Measurements from ENCODE around the gene TJP1.
A peak's percentile ranks its signal among the peaks of the same experiment; 100 is the strongest.
"Not testable (repeated sequence)": the region's sequence is repeated elsewhere in the genome, so short reads cannot be mapped to it uniquely, and the experiment has no call there.

The TJP1 gene

DNA sequence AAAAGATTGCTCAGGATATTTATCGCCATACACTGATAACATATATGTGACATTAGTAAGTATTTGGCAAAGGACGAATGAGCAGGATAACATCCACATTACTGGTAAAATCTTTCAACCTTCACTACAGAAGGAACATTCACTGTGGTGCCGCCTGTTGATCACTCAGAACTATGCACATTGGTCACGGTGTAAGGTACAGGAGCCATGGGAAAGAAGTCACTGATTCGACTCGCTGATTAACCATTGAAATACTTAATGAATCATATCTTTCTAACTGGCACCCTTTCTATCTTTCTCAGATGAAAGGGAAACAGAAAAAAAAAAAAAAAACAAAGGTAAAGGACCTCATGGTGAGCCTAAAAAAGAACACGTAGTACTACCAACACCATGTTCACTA lies 68.8 kb downstream of the TJP1 start:
- DNase-seq (ENCODE audit: low read depth): no peak

GRCh38 chr15:29750754-29751153 lies 71.5 kb downstream of the TJP1 start:
- no peak for DNase-seq (ENCODE audit: low read depth)

GRCh38 chr15:29749365-29750086 lies 72.7 kb downstream of the TJP1 start:
- no peak for DNase-seq (ENCODE audit: low read depth)

GRCh38 chr15:29747837-29748417 lies 74.3 kb downstream of the TJP1 start:
- DNase-seq (ENCODE audit: low read depth): no peak

DNA sequence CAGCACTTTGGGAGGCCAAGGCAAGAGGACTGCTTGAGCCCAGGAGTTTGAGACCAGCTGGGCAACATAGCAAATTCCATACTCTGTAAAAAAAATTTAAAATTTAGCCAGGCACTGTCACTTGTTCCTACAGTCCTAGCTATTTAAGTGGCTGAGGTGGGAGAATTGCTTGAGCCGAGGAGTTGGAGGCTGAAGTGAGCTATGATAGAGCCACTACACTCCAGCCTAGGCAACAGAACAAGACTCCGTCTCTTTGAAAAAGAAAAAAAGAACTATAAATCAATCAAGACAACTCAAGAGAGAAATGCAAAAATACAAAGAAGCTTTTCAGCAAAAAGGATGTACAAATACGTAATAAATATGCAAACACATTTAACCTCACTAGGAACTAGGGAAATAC lies 78.8 kb downstream of the TJP1 start:
- DNase-seq (ENCODE audit: low read depth): no peak

- DNase-seq (ENCODE audit: low read depth): no peak
Observed at GRCh38 chr15:29740692-29741311, 81.5 kb downstream of the TJP1 start.

GRCh38 chr15:29736744-29737020 lies 85.6 kb downstream of the TJP1 start:
- DNase-seq (ENCODE audit: low read depth): peak; percentile 53

GRCh38 chr15:29736012-29736743 lies 86.1 kb downstream of the TJP1 start:
- no peak for DNase-seq (ENCODE audit: low read depth)

- DNase-seq (ENCODE audit: low read depth): no peak
Observed at GRCh38 chr15:29734917-29735572, 87.2 kb downstream of the TJP1 start.

- DNase-seq (ENCODE audit: low read depth): no peak
Observed at GRCh38 chr15:29731865-29732264, 90.4 kb downstream of the TJP1 start.

- DNase-seq (ENCODE audit: low read depth): not testable (repeated sequence)
Observed at GRCh38 chr15:29730471-29730870, 91.8 kb downstream of the TJP1 start.

GRCh38 chr15:29728418-29728817 lies 93.8 kb downstream of the TJP1 start:
- DNase-seq (ENCODE audit: low read depth): no peak

- DNase-seq (ENCODE audit: low read depth): no peak
Observed at GRCh38 chr15:29727871-29728270, 94.4 kb downstream of the TJP1 start.

DNA sequence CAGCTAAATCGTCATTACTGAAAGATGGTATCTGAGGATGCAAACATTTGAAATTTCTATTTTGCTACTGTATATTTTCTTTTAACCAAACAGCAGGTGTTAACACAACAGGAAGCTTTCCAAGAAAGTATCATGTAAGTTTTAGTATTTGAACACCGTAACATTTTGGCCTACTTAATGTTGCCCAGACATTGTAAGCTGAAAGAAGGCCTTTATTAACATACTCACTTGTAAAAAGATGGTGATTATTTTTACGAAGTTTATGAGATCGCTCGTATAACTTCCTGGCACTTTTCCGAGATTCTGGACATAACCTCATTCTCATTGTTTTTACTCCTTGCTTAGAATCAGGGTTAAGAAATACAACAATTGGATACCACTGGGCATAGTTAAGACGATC lies 95.7 kb downstream of the TJP1 start:
- no peak for DNase-seq (ENCODE audit: low read depth)

- no peak for DNase-seq (ENCODE audit: low read depth)
Observed at GRCh38 chr15:29724026-29724425, 98.2 kb downstream of the TJP1 start.

DNA sequence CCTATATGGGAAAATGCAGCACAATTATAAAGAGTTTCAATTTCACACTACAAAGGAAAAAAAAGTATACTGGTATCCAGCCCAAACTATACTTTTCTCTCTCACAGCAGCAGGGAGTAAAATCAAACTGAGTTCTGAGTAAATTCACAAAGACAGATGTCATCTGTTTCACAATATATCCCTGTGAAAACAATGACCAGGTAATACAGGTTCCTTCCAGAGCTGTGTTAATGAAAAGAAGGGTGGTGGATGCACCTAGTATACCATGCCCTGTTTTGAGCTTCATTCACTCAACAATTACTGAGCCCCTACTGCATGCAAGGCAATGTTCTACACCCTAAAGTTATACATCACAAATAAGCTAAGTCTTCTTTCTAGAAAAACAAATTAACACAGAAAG lies 108.5 kb downstream of the TJP1 start:
- no peak for DNase-seq (ENCODE audit: low read depth)

DNA sequence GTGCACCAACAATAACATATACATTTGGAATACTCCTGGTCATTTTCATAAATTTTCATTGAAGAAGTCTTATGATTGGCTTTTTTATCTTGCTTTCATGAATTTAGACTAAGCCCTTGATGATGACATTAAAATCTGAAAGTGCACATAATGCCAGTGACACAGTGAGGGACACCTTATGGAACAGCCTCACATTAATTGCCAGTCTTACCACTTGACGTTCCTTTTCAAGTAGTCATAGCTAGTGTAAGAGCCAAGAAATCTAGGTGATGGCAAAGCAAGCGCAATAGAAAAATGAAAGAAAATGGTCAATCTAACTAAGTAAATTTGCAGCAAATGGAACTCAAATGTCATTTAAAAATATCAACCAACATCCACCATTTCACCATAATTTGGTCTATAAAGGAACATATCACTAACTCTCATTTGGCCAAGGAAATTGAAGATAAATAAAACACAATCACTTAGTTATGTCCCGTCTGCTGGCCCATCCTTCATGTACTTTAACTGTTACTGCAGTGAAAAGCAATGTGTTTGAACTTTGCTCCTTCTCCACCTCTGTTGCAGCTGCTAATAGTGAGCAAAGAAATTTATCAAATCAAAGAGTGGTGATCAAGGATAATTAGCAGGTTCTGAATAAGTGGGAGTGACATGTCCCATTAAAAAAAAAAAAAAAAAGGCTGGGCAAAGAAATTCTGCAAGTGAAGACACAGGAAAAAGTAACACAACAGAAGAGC lies 110.0 kb downstream of the TJP1 start:
- no peak for DNase-seq (ENCODE audit: low read depth)

- no peak for DNase-seq (ENCODE audit: low read depth)
Observed at GRCh38 chr15:29711531-29711930, 110.7 kb downstream of the TJP1 start.

DNA sequence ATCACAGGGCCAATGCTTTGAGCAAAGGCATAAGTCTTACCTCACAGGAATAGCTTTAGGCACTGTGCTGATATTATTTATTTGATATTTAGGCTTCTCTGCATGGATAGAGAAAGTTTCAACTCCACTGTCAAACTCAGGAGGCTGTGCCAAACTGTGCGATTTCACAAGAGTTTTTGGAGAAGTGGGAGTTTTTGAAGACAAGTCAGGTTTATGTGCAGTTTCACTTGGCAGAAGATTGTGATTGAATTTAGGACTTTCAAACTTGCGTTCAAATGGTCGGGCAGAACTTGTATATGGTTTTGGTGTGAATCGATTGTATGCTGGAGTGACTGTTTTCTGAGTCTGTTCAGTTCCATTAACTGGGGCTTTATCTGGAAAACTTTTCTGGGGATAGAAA lies 113.7 kb downstream of the TJP1 start:
- DNase-seq (ENCODE audit: low read depth): no peak

DNA sequence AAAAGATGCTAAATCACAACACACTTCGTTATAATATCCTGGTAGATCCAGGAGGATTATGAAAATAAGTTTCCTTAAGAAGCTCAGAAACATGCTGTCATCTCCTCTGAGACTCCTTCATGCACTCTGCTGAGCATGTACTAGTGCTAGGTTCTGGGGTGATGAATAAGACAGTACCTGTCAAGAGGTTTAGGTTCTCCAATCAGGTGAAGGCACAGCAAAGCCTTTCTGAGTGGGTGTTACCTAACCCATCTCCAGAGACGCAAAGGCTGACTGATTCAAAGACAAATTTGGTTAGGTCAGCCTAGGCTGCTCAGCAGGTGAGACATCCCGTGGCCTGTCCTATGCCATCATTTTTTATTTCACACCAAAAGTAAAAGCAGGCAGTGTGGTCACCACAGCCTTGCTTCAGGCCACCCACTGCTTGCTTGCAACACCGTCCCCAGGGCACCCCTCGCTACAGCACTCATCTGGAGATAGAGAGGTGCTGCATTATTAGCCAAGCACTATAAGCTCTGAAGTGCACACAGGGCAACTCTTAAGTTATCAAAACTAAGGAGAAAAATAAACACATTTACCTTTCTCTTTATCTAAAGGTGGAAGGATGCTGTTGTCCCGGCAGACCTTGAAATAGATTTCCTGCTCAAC lies 117.2 kb downstream of the TJP1 start:
- no peak for DNase-seq (ENCODE audit: low read depth)

- DNase-seq (ENCODE audit: low read depth): no peak
Observed at GRCh38 chr15:29701151-29701550, 121.1 kb downstream of the TJP1 start.
